GM19240 (cell line): ENCODE measurements around the gene DYDC1.
"Not testable (repeated sequence)": the region's sequence is repeated elsewhere in the genome, so short reads cannot be mapped to it uniquely, and the experiment has no call there.

Experiments
- DNase-seq: peaks from one replicate; pipeline ENCODE4 v3.0.0; 2011; ENCODE audit warnings: low spot score; ENCODE audit not compliant: insufficient read length

DYDC1 gene

GRCh38 chr10:80356563-80356988 is at the start of gene DYDC1, which contains the start of gene DYDC2:
TSS of gene DYDC1 (minus strand) at chr10:80356755. CDS start at chr10:80352601, 4,154 bp downstream.
TSS of gene DYDC2 (plus strand) at chr10:80356781. CDS start at chr10:80362444, 5,663 bp downstream.
- no peak for DNase-seq

- no peak for DNase-seq
Observed at GRCh38 chr10:80406204-80406603, 49.6 kb upstream of the DYDC1 start.

GRCh38 chr10:80405626-80406025 is 49.1 kb upstream of the DYDC1 start:
- DNase-seq: no peak

GRCh38 chr10:80405035-80405434 is 48.5 kb upstream of the DYDC1 start:
- no peak for DNase-seq

- no peak for DNase-seq
Observed at GRCh38 chr10:80400136-80400804, 43.7 kb upstream of the DYDC1 start.

- DNase-seq: no peak
Observed at GRCh38 chr10:80397014-80397413, 40.5 kb upstream of the DYDC1 start.

- DNase-seq: no peak
Observed at GRCh38 chr10:80394358-80394916, 37.9 kb upstream of the DYDC1 start.

- DNase-seq: no peak
Observed at GRCh38 chr10:80392250-80392649, 35.7 kb upstream of the DYDC1 start.

- DNase-seq: no peak
Observed at GRCh38 chr10:80390740-80391139, 34.2 kb upstream of the DYDC1 start.

- DNase-seq: no peak
Observed at GRCh38 chr10:80382989-80383388, 26.4 kb upstream of the DYDC1 start.

GRCh38 chr10:80380185-80380584 is 23.6 kb upstream of the DYDC1 start:
- no peak for DNase-seq

GRCh38 chr10:80379701-80380100 is 23.1 kb upstream of the DYDC1 start:
- no peak for DNase-seq

GRCh38 chr10:80373502-80373901 is 16.9 kb upstream of the DYDC1 start:
- DNase-seq: no peak

GRCh38 chr10:80372675-80373074 is 16.1 kb upstream of the DYDC1 start:
- DNase-seq: no peak

GRCh38 chr10:80371467-80371866 is 14.9 kb upstream of the DYDC1 start:
- DNase-seq: no peak

- DNase-seq: no peak
Observed at GRCh38 chr10:80365510-80365909, 9.0 kb upstream of the DYDC1 start.

- DNase-seq: no peak
Observed at GRCh38 chr10:80359644-80360043, 3.1 kb upstream of the DYDC1 start.

GRCh38 chr10:80358925-80359324 is 2.4 kb upstream of the DYDC1 start:
- not testable (repeated sequence) for DNase-seq

GRCh38 chr10:80357851-80358125 is 1.2 kb upstream of the DYDC1 start:
- DNase-seq: no peak

GRCh38 chr10:80356989-80357850 is 665 bp upstream of the DYDC1 start:
- DNase-seq: no peak

GRCh38 chr10:80351220-80351619 is 5.3 kb downstream of the DYDC1 start:
- no peak for DNase-seq

GRCh38 chr10:80350251-80350650 is 6.3 kb downstream of the DYDC1 start:
- DNase-seq: no peak
